Measurements from ENCODE around the gene ARHGAP6.

The ARHGAP6 gene

DNA sequence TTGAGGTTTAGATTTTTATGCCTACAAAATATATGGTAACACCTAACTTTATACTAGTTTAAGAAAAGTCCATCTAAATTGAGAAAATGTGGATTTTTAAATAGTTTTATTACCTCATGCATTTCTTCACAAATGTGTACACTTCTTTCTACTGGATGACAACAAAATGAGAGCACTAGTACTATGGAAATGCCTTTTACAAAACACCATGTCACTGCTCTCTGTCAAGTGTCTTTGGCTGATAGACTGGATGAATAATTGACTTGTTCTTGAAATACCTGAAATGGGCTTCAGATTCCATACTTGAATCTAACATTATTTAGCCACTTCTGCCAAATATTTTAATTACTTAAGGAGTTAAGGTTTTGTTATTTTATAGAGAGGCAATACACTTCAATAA, 323.0 kb downstream of the ARHGAP6 start:
- no peak for DNase-seq

DNA sequence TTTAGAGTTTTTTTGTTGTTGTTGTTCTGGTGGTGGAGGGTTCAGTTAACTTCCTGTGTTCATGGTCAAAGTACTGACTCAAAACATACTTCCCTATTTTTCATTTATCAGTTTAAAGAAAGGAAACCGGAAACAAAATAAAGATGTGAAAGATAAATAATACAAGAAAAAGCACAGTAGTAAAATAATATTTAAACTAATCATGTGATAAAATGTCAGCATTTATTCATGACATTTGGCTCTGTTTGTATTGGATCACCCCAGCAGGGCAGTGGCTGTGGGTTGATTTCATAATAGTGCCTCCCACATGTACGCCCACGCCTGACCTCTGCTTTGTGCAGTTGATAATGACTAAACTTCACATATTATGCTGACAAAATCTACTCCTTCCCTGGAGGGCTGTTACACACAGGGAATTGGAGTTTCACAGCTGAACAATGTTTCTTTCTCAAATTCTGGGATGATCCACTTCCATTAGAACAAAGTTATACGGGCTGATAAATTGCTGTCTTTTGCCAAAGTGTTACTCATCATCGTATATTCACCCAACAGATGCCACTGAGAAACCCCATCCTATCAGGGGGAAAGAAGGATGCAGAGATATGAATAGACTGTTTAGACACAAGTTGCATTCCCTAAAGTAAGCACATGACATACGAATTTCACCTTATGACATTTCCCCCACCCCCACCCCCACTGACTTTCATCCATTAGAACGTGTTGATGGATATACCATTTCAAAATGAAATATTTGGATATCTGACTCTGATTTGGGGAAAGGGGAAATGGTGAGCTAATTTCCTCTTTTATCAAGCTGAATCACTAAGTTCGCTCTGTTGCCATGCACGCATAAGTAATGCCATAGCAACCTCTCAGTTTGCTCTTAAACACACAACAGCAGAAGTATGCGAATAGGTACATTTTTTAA, 324.2 kb downstream of the ARHGAP6 start:
- DNase-seq = no peak

- DNase-seq = no peak
Measured at GRCh38 chrX:11337292-11338009, 328.3 kb downstream of the ARHGAP6 start.

GRCh38 chrX:11336201-11336600, 329.5 kb downstream of the ARHGAP6 start:
- DNase-seq = peak; percentile 8

DNA sequence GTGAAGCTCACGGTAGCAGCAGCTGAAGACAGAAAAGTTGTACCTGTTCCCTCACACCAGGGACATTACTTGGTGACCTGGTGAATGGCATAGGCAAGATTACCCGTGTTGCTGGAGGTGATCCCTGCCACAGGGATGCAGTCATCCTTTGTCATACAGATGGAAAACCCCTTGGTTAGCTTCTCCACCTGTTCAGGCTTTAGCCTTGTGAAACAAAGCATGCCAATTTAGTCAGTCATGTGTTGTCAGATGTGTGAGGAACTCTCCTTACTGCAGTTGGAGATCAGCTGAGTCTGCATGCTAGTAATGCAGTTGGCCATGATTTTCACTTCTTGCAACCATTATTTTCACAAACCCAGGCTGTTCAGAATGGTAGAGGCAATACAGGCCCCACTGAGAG, 331.6 kb downstream of the ARHGAP6 start:
- no peak for DNase-seq

DNA sequence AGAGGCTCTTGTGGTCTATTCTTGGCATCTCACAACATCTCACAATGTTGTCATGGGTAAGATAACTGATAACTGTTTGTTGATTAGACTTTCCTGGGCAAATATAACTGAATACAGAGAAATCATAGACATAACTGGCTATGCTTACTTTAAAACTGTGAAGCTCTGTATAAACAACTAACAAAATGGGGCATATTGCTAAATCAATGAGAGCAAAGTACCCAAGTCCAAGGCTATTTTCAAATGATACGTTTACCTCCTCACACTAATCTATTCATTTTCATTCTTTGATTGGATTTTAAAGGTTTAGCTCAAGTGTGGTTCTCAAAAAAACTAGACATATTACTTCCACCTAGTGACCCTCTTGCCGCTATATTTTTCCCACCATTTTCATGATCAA, 333.9 kb downstream of the ARHGAP6 start:
- DNase-seq = no peak

GRCh38 chrX:11329021-11329420, 336.7 kb downstream of the ARHGAP6 start:
- DNase-seq = no peak

- no peak for DNase-seq
Measured at GRCh38 chrX:11328134-11328533, 337.6 kb downstream of the ARHGAP6 start.

GRCh38 chrX:11321986-11322385, 343.7 kb downstream of the ARHGAP6 start:
- no peak for DNase-seq

- no peak for DNase-seq
Measured at GRCh38 chrX:11319806-11320520, 345.8 kb downstream of the ARHGAP6 start.

- DNase-seq = no peak
Measured at GRCh38 chrX:11311706-11312105, 354.0 kb downstream of the ARHGAP6 start.

- no peak for DNase-seq
Measured at GRCh38 chrX:11309220-11309619, 356.5 kb downstream of the ARHGAP6 start.

DNA sequence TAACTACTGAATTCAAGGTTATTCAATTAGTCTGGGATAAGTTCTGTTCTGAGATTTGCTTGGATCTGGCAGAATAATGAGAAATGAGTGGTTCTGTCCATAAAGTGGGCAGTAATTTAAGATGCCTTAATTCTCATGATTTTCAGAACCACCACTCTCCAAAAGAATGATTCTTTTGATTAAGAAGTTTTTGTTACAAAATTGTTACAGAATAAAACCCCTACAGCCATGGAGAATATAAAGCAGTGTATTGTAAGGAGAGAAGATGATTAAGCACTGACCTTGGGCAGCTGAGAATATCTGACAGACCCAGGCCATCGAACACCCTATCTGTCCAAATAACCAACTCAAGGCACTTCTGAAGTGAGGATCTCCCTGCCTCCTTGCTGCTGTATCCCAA, 360.1 kb downstream of the ARHGAP6 start:
- no peak for DNase-seq

- no peak for DNase-seq
Measured at GRCh38 chrX:11304829-11305228, 360.9 kb downstream of the ARHGAP6 start.

DNA sequence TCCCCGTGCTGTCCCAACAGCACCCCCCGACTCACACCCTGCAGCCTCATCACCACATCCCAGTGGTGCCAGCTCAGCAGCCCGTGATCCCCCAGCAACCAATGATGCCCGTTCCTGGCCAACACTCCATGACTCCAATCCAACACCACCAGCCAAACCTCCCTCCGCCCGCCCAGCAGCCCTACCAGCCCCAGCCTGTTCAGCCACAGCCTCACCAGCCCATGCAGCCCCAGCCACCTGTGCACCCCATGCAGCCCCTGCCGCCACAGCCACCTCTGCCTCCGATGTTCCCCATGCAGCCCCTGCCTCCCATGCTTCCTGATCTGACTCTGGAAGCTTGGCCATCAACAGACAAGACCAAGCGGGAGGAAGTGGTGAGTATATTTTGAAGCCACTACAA, 367.1 kb downstream of the ARHGAP6 start:
- DNase-seq = no peak

DNA sequence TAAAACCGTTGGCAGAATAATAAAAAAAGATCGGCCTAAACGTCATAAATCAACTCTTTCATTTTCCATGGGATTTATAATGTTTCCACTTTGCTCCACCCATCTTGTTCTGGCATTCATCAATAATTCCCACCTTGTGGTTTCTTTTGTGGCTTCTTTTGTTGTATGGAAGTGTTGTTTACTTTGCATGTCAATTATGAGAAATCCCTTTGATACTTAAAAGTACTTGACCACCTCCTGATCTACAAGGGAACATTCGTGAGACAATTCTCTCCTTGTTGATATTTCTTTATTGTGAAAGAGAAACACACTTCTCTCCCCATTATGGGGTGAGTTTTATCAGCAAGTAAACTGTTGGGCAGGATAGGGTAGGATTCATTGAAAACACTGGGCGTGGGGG, 369.7 kb downstream of the ARHGAP6 start:
- peak; percentile 53 for DNase-seq

DNA sequence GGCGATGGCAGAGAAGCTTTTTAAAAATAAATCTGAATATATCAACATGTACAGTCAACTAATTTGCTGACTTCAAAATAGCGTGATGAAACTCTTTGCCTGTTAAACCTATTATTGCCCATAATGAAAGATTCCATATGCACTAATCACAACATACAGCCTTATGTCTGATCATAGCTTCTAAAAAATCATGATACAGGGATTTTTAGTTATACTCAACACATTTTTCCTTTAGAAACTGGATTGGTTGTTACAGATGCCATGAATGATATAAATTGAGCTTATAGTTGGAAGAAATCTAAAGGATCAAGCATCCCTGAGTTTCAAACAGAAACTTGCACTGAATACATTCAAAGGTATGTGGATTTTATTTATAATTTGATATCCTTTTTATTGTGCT, 372.6 kb downstream of the ARHGAP6 start, which contains the start of gene AMELX:
AMELX (plus strand) TSS at position 301 of the 400 bp plus-strand sequence. CDS start 1,376 bp downstream, outside the sequence.
- DNase-seq = no peak

- DNase-seq = no peak
Measured at GRCh38 chrX:11290416-11291102, 375.2 kb downstream of the ARHGAP6 start.

DNA sequence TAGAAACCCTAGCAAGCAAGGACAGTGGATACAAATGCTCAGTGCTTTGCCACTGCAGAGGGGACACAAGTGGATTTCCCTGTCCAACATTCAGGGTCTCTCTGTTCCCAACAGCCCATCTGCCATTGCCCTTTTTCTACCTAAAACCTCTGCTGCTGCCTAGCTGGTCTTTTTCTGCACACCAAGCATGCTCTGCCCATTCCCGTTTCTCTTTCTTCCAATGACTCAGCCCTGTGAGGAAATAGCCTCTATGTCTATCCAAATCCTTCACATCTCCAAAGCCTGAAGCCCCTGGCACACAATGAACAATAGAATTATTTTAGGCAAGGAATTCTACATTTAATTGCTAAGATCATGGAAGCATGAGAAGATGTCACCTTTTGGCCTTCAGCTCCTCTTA, 378.2 kb downstream of the ARHGAP6 start:
- no peak for DNase-seq

DNA sequence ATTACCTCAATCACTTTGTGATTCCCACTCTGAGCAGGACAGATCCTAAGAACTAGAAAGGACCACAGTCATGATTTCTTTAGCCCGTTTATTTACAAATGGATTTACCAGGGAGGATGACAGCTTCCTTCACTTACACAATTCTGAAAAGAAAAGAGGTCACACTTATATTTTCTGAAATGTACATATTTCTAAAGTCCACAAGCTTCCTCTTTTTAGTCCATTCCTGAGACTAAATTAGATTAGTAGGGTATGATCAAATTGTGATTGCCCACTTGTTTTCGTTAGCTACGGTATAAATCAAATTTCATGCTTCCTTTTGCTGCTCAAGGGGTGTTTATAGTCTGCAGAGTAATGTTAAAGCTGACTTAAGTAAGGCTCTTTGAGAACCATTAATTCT, 380.1 kb downstream of the ARHGAP6 start:
- DNase-seq = no peak

GRCh38 chrX:11282043-11282442, 383.7 kb downstream of the ARHGAP6 start:
- no peak for DNase-seq

DNA sequence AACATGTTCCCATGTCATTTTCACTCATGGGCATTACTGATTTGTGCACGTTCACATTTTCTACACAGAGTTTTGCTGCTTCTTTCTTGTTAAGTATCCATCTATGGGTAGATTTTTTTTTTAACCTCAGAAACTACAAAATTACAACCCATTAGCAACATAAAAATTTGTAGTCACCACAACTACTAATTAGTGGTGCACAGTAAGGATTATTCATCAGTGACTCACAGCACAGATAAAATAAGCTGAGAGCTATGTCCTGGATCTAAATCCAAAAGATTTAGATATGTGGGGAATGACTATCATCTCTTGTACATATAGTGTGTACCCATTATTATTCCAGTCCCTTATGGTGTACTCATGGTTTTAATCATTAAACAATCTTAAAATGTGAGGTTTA, 392.2 kb downstream of the ARHGAP6 start:
- no peak for DNase-seq

DNA sequence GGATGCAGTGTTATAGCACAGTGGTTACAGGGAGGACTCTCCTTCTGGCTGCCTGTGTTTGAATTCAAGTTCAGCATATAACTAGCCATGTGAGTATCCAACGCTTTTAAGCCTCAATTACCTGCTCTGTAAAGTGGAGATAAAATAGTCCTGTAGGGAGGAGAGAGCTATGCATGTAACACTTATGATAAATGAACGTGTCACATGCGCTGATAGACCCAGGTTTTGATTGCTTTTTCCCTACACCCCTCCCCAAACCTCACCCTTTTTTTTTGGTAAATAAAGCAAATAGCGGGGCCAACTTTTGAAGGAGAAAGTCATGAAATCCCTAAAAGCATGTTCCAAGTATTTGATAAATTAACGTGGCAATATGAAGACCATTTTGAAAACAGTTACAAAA, 392.9 kb downstream of the ARHGAP6 start:
- no peak for DNase-seq
